OCI-M1 (cell line): ENCODE results near the gene AFAP1L1.

Experiments used
- DNase-seq: peaks from one replicate; lab custom pipeline; 2025; lab: John Stamatoyannopoulos, UW

The AFAP1L1 gene

DNA sequence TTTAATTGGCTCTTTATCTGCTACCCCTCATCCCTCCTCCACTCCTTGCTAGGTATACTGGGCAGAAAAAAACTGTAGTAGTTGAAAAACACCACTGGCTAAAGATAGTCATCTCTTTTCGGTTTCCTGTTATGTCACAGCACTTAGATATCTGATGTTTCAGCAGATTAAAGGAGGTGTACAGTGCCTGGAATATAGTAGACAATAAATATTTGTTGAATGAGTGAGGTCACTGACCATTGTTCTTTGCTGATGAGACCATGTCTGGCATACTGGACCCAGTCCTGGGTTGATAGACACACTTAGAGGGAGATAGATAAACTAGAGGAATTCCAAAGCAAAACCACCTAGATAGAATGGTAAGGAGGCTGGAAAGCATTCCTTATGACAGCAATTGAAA is 76.9 kb downstream of the AFAP1L1 start:
- no peak for DNase-seq

DNA sequence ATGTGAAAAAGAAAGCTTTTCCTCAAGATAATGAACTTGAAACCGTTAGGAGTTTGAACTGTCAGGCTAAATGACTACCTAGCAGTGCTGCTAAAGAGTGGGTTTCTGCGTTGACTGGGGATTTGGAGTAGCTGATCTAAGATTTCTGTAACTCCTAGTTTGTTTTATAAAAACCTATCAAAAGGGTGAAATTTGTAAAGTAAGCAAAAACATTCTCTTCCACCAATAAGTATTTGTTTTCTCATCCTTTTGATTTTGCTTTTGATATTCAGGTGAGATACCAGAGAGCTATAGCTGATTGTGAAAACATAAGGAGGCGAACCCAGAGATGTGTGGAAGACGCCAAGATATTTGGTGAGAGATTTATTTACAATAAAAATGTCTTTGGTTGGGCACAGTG is 77.7 kb downstream of the AFAP1L1 start:
- DNase-seq, result no peak

DNA sequence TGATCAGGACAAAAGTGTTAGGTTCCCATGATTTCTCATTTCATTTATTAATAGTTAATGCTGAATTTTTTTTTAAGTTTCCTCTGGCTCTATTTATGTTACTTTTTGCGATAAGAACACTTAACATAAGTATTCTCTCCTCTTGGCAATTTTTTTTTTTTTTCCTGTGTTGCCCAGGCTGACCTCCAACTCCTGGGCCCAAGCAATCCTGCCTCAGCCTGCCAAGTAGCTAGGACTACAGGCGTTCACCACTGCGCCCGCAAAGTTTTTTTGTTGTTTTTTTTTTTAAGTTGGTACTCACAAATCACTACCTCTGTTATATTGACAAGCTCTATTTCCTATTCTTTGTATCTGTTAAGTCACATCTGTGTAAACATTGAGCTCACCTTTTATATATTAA is 80.5 kb downstream of the AFAP1L1 start:
- DNase-seq, result no peak

DNA sequence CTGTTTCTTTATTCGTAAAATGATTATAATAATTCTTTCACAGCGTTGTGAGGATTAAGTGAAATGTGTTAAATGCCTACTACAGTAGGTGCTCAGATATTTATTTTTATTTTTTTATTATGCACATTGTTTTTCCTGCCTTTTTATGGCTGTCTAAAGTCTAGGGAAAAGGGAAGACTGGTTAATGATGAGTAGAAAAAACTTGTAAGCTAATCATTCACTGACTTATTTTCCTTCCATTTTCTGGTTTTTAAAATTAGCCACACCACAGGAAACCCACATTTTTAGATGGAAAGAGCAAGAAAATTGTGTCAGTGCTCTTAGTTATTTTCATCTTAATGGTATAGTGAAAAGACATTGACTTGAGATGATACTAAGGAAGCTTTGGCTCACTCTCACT is 82.3 kb downstream of the AFAP1L1 start:
- DNase-seq, result no peak

DNA sequence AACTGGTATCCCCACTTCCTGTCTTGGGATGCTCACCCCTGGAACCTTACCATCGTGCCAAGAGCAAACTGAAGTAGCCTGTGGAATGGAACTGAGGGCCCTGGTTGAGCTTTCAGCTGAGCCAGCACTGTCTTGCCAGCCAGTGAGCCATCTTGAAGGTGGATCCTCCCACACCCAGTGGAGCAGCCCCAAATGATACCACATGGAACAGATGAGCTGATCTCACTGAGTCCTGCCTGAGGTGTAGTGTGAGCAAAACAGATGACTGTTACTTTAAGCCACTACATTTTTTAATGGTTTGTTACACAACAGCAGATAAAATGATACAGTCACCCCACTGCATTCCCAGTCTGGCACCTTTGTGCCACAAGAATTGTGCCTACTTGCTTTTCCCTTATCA is 84.0 kb downstream of the AFAP1L1 start:
- no peak for DNase-seq

DNA sequence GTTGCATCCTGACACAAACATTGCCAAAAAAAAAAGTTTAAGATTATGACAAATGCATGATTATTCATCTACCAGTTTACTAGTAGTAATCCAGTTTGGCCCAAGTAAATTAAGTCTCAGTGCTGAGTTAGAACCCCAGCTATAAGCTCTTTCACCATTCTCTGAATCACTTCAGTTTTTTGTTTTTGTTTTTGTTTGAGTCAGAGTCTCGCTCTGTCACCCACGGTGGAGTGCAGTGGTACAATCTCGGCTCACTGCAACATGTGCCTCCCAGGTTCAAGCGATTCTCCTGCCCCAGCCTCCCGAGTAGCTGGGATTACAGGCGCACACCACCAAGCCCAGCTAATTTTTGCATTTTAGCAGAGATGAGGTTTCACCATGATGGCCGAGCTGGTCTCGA is 84.7 kb downstream of the AFAP1L1 start:
- no peak for DNase-seq

DNA sequence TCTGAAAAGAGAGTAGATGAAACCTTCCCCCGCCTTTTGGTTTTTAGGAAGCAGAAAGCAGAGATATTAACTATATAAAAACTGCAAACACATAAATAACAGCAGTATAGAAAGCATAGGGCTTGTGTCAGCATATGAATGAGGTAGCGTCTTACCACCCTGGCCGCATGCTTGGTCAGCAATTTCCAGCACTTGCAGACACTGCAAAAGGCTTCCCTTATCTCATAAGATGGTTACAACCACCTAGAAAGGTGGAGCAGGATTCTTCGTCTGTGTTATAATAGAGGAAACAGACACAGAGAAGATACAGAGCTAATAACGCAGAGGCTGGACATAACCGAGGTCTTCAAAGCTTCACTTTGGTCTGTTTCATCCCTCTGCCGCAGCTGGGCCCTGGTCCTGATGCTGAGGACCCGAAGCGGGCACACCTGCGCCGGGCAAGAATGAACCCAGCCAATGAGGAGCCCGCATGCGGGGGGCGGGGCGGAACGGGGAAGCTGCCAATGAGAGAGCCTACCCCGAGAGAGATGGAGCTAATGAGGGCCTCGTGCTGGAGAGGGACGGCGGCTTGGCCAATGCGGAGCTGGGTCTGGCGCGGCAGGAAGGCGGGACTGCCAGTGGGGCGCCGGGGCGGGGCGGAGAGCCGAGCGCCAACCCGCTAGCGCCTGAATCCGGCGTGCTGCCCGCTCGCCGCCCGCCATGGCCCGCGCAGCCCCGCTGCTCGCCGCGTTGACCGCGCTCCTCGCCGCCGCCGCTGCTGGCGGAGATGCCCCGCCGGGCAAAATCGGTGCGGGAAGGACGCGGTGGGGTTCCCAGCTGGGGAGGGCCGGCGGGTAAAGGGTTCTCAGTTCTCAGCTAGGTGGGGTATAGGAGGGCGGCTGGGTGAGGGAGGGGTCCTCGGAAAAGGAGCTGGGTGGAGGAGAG is 86.0 kb downstream of the AFAP1L1 start, which contains the start of gene PCYOX1L:
Gene PCYOX1L, plus strand, starts transcription at position 677 of the 924 bp plus-strand sequence. Its CDS starts 23 bp downstream, at position 700.
- DNase-seq, result peak; percentile 95

DNA sequence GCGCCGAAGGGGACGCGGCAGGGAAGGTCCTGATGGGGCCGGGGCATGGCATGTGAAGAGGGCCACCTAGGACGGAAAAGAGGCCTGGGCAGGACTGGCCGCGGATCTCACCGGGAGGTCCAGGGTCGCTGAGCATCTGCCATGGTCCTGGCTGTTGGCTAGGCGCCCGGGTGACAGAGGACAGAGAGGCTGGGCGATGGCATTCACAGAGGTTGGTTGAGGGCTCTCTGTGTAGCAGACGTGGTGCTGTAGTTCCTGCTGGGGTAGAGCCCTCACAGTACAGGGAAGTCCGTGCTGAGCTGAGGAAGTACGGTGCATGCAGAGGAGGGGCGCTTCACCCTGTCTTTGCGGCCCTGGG is 86.6 kb downstream of the AFAP1L1 start:
- DNase-seq, result peak; percentile 35

DNA sequence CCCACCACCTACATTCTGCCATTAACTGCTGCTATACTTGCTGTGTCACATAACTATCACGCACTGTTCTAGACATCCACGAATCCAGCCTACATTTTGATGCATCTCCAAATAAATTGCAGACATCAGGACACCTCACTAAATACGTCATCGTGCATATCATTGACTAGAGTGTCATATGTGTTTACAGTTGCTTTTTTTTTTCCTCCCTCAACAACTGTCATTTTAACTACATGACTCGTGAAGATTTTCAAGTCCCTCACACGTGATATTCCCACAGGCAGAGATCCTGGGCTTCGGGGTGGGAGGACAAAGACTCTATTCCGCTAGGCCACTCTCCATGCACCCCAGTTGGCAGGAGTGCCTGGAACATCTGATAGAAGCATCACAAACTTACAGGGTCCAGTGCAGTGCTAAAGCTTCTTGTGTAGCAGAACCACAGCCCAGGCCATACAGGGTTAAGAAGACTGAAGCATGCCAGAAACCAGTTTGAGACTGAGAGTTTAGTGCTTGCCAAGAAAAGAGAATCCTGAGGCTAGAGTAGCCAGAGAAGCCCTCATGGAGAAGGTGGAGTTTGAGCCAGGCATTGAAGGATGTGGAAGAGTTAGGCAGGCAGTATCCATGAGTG is 87.3 kb downstream of the AFAP1L1 start:
- DNase-seq, result no peak

DNA sequence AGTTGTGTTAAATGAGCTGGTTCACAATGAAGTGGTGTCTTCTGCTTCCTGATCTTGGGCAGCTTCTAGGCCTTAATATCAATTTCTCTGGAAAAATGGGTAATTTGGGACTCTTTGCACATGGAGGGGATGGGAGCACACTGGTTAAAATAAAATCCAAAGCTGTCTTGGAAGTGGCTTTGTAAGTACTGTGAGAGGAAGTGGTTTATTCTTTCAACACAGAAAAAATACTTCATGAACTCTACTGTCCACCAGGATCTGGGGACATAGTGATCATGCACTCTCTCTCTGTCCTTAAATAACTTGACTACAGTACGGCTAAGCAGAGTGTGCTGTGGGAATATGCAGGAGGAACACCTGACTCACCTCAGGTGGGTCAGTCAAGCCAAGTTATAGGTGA is 88.6 kb downstream of the AFAP1L1 start:
- no peak for DNase-seq

DNA sequence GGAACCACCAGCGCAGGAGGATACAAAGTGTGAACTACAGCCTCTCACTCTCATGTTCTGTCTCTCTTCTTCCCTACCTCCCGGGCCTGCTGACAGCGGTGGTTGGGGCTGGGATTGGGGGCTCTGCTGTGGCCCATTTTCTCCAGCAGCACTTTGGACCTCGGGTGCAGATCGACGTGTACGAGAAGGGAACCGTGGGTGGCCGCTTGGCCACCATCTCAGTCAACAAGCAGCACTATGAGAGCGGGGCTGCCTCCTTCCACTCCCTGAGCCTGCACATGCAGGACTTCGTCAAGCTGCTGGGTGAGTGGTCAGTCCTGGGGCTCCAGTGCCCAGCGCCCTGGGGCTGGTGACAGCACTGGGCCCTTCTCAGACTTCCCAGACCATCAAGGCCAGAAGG is 90.9 kb downstream of the AFAP1L1 start:
- no peak for DNase-seq

DNA sequence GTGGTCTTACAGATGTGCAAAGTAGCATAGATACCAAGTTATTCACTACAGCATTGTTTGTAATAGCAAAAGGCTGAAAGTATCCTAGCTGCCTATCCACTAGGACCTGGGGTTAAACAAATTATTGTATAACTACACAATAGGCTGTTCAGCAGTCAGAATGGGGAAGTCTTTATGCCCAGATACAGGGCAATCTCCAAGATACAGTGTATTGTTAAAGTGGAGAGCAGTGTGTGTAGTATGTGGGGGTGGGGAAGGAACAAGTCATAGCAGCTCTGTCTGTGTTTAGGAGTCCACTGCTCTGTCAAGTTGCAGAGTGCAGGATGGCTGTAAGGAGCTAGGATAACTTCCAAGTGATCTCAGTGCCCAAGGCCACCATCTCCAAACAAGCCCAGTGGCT is 91.7 kb downstream of the AFAP1L1 start:
- peak; percentile 58 for DNase-seq

DNA sequence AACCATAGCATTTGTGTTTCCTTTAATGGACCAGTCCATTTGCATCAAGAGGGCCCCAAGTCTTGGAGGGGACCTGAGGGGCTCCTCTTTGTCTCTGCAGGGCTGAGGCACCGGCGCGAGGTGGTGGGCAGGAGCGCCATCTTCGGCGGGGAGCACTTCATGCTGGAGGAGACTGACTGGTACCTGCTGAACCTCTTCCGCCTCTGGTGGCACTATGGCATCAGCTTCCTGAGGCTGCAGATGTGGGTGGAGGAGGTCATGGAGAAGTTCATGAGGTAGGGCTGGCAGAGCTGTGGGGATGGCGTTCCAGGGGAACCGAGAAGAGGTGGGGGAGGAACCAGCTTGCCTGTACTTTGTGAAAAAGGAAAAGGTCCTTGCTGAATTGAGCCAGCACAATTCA is 92.3 kb downstream of the AFAP1L1 start:
- DNase-seq, result no peak

DNA sequence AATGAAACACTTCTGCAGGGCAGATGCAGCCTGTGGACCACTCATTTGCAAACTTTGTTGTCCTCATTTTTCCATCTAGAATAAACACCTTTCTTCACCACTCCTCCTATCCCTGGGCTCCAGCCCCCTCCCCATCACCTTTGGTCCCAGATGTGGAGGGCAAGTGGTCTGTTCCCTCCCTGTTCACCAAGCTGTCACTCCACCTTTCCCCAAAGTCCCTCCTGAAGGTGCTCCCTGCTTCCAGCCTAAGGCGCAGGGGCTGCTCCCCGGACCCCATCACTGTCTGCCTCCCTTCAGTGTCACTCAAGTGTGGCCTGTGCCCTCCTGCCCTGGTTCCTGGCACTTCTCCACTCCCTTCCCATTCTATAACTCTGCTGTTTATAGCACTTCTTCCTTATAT is 93.1 kb downstream of the AFAP1L1 start:
- no peak for DNase-seq

DNA sequence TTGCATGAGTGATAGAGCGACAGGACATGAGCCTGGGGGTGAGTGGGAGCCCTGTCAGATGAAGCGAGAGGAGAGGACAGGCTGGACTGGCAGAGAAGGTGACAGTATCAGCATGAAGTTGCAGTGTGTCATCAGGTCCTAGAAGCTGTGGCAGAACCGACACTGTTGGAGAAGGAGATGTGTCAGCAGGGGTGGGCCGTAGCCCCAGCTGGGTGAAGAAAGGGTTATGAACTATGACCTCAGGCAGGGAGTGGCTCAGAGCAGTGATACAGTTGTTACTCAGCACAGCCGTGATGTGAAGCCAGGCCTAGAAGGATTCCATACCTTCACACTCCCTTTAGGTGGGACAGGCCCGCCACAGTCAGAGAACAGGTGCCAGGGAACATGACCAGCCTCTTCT is 93.8 kb downstream of the AFAP1L1 start:
- no peak for DNase-seq

DNA sequence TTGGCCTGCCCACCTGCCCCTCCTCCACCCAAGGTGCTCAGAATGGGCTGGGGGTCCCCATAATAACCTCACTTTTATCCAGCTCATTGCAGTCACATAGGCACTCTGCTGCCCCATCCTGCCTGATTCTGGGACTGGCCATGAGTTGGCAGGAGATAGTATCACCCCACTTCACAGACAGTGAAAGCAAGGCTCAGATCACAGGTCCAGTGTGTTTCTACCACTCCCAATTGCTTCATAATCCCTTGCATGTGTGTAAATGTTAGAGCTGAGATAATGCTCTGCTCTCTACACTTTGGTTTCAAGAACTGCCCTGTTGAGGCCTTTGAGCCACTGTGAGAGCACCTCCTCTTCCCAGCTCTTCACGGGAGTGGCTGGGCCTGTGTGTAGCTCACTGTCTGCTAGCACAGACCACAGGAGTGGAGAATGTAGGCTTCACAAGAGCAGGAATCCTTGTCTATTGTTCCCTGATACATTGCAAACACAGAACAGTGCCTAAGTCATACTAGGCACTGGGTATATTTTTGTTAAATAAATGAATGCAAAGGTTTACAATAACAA is 94.6 kb downstream of the AFAP1L1 start:
- peak; percentile 48 for DNase-seq

DNA sequence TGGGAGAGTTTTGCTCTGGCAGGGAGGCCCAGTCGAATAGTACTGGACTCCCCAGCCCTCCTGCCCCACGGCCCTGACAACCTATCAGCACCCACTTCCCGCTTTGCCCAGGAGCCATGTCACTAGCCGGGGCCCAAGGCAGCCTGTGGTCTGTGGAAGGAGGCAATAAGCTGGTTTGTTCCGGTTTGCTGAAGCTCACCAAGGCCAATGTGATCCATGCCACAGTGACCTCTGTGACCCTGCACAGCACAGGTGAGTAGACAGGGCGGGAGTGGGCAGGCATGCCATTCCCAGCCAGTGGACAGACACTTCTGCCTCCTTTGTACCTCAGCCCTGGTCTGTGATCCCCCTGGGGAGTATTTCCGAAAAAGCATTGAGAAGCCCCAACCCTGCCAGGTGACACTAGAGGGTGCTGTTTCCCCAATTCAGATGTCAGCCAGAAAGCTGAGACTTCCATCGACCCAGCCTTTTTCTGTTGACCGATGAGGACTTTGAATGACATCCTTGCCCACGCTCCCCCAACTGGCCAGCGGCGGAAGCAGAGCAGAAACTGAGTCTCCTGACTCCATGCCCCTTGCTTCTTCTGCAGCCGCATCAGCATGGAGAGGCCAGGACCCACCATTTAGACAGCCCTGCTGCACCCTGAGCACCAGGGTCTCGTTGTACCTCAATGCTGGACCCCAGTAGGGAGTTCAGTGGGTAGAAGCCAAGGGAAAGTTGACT is 95.8 kb downstream of the AFAP1L1 start:
- peak; percentile 92 for DNase-seq

DNA sequence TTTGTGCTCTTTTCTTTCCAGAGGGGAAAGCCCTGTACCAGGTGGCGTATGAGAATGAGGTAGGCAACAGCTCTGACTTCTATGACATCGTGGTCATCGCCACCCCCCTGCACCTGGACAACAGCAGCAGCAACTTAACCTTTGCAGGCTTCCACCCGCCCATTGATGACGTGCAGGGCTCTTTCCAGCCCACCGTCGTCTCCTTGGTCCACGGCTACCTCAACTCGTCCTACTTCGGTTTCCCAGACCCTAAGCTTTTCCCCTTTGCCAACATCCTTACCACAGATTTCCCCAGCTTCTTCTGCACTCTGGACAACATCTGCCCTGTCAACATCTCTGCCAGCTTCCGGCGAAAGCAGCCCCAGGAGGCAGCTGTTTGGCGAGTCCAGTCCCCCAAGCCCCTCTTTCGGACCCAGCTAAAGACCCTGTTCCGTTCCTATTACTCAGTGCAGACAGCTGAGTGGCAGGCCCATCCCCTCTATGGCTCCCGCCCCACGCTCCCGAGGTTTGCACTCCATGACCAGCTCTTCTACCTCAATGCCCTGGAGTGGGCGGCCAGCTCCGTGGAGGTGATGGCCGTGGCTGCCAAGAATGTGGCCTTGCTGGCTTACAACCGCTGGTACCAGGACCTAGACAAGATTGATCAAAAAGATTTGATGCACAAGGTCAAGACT is 96.5 kb downstream of the AFAP1L1 start:
- DNase-seq, result no peak

DNA sequence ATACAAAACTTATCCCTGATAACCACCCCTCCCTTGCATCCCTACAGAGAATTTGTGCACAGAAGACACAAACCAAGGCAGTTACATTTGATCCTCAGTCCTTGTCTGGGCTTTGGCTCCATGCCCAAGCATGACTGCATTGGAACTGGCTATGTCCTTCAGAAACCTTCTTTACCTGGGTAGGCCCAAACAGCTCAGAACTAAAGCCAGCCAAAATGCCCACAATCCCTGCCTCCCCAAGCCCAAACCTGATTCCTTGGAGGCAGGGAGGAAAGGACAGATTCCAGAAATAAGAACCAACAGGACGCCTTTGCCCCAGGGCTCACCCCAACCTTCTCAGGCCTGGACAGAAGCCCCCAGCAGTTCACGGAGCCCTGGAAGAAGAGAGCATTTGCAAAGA is 99.2 kb downstream of the AFAP1L1 start:
- no peak for DNase-seq

DNA sequence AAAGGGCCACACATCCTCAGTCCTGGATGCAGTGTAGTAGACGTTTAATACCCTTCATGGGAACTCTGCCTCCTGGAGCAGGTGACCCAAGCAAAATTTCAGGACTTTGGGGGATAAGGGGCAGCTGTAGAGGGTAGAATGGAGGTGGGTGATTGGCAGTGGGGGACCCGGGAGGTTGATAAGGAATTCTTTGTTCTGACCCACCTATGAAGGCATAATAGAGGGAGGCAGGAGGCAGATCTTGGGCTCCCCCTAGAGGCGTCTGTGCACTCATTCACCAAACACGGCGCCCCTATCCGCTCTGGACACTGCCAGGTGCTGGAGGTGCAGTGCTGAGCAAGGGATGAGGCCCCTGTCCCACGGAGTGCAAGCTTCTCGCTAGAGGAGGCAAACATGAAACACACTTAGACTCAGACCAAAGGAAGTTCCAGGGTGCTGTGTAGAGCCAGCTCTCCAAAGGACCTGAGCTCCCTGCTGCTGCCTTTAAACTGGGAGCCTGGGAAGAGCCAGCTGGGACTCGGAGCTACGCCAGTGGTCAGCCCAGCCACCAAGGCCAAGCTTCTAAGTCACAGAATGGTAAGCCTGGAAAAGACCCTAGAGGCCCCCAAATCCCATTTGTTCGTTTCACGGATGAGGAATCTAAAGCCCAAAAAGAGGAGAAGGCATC is 99.8 kb downstream of the AFAP1L1 start:
- DNase-seq, result peak; percentile 74

DNA sequence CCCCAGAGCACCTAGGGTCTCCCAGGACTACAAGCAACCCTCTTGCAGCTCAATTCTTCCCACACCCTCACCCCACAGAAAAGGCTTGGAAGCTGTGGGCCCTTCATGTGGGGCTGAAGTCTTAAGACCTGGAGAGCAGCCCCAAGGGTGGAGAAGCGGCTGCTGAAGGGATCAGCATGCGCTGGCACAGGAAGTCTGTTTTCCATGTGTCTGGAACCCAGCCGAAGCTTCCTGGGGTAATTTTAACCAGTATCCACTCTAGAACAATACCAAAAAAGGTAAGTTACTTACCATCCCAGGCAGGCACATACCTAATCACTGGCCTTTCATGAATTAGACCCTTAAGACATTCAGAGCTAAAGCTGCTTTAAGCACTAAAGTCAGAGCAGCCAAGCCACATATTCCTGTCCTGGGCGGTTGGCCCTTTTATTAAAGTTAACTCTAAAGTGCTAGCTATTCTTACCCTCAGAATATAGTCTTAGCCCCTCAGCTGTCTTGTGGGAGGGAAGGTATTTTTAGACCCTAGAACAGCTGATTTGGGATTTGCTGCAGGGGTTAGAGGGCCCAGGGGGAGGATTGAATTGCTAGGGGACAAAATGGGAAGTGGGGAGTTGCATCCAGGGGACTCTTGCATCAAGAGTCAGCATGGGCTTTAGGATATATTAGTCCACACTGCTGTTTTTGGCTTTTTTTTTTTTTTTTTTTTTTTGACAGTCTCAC is 100.6 kb downstream of the AFAP1L1 start:
- DNase-seq, result no peak
